ENCODE measurements around the gene OR4K2.

OR4K2 gene

GRCh38 chr14:19911114-19911513, 36.2 kb downstream of the OR4K2 start:
- no peak for DNase-seq
- TF ChIP-seq CTCF (IDR thresholded peaks at IDR 0.05): no peak
- H3K4me3 ChIP-seq: no peak overlapping the region

GRCh38 chr14:19917243-19917642, 42.3 kb downstream of the OR4K2 start:
- intact Hi-C loops (cut with DNase I; ENCODE audit: low total_unique reads): no loop called here
- Histone ChIP-seq H3K9me3 (no peaks in the 10 kb centered on the region), H3K36me3 (no peaks in the 10 kb centered on the region), H3K4me3 (no peak overlapping the region), H3K27me3 (no peaks in the 10 kb centered on the region), H3K4me1 (no peaks in the 10 kb centered on the region), H3K27ac (no peak overlapping the region)
- TF ChIP-seq CTCF (IDR thresholded peaks at IDR 0.05): no peak
- DNase-seq: no peak

More at GRCh38 chr14:19911114-19911513, 36.2 kb downstream of the OR4K2 start:
- Histone ChIP-seq H3K27ac (no peak overlapping the region), H3K4me1 (no peaks in the 10 kb centered on the region), H3K9me3 (peaks cover 0 to 4% (median 0%) of the 10 kb centered on the region in 3 donors), H3K27me3 (no peaks in the 10 kb centered on the region), H3K36me3 (no peaks in the 10 kb centered on the region)
- intact Hi-C loops (cut with DNase I; ENCODE audit: low total_unique reads): no loop called here

DNA sequence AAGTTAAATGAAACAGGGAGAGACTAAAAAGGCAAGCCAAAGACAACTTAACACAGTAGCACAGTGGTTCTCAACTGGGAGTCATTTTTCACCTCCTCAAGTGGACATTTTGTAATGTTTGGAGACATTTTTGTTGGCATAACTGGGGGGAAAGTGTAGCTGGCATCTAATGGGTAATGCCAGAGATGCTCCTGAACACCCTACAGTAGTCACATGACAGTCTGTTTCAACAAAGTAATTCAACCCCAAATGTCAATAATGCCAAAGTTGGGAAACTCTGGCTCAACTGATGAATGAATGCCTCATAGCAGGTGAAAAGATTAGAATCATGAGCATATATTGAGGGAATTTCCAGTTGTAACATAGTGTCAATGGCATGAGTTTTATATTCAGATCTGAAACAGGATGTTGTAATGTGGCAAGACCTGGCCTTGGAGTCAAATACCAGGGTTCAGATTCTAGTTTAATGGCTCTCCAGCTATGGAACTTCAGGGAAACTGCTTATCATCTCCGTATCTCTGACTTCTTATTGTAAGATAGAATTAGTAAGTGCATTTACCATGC, 43.1 kb downstream of the OR4K2 start:
- H3K4me1 ChIP-seq: no peaks in the 10 kb centered on the region

DNA sequence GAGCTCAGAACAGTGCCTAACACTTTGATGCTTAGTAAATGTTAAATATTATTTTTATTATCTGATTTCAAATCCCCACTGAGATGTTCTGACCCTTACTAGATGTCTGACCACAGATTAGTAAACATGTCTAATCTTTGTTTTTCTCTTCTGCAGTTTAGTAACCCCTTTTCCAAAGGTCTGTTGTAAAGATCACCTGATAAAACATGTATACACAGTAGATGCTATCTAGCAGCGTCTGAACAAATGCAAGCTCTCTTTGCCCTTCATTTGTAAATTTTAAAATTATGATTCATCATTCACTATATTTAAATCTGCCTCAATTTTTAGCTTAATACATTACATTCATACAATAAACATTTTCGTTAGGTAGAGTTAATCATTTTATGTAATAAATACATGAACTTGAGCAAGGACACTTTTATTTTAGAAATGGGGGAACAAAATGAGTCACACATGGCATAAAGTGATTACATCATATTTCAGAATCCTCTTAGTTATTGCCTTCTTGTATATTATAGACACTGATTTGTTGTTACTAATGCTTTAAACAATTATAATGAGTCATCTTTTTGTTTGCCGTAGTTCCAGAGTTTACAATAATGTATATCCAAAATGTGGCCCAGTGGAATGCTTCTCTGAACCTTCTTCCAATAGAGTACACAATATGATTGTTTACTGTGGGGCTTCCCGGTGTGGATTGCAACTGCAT, 43.8 kb downstream of the OR4K2 start:
- Histone ChIP-seq H3K4me1 (no peaks in the 10 kb centered on the region), H3K27me3 (no peaks in the 10 kb centered on the region), H3K9me3 (no peaks in the 10 kb centered on the region), H3K36me3 (no peaks in the 10 kb centered on the region), H3K4me3 (no peak overlapping the region), H3K27ac (no peak overlapping the region)
- intact Hi-C loops (cut with DNase I; ENCODE audit: low total_unique reads): no loop called here
- no peak for TF ChIP-seq CTCF (IDR thresholded peaks at IDR 0.05)
- DNase-seq: no peak

More for the DNA sequence above, 43.1 kb downstream of the OR4K2 start:
- Histone ChIP-seq H3K9me3 (no peaks in the 10 kb centered on the region), H3K27me3 (no peaks in the 10 kb centered on the region), H3K36me3 (no peaks in the 10 kb centered on the region), H3K27ac (no peak overlapping the region), H3K4me3 (no peak overlapping the region)
- intact Hi-C loops (cut with DNase I; ENCODE audit: low total_unique reads): no loop called here
- no peak for TF ChIP-seq CTCF (IDR thresholded peaks at IDR 0.05)
- no peak for DNase-seq

- no peaks in the 10 kb centered on the region for H3K9me3 ChIP-seq
- no peak within 1 kb of the TSS for H3K4me3 ChIP-seq
- no peaks in the 10 kb centered on the region for H3K36me3 ChIP-seq
- H3K27me3 ChIP-seq: no peaks in the 10 kb centered on the region
- intact Hi-C loops (cut with DNase I; ENCODE audit: low total_unique reads): no loop called here
- no peaks in the 10 kb centered on the region for H3K4me1 ChIP-seq
- H3K27ac ChIP-seq: no peak within 1 kb of the TSS
- no peak for DNase-seq
- no peak for TF ChIP-seq CTCF (IDR thresholded peaks at IDR 0.05)
These were observed 45.2 kb downstream of the OR4K2 start, which contains the start of gene OR4K5 for GRCh38 chr14:19920021-19920657. TSS of gene OR4K5 (plus strand) at chr14:19920607. CDS start at chr14:19920607, 0 bp downstream.

Measured in tibial artery (tissue), 4 donors.